HG03521 (cell line): ENCODE data around the gene ANTXR1.

Experiments
- ATAC-seq: cut with Tn5 transposase; IDR thresholded peaks from one replicate; pipeline ENCODE4 v1.9.1; 2021; ENCODE audit warnings: mild to moderate bottlenecking, moderate library complexity; ENCODE audit not compliant: unreplicated experiment

The ANTXR1 gene

DNA sequence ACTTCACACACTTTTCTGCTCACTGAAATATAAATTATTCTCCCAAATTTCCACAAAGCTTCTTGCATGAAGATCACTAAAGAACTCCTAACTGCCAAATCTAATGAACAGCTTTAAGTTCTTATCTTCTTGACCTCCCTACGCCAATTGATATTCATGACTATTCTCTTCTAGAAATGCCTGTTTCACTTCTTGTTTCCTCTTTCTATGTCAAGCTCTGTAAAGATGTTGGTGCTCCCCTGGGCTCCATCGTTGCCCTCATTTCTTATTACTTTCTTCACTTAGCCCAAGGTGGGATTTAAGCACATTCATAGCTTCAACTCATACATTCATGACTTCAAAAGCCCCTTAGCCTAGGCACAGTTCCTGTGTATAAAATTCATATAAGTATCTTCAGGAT, 9.2 kb upstream of the ANTXR1 start:
- ATAC-seq: no peak

GRCh38 chr2:69007169-69007568, 5.8 kb upstream of the ANTXR1 start:
- no peak for ATAC-seq

GRCh38 chr2:69007603-69008002, 5.4 kb upstream of the ANTXR1 start:
- no peak for ATAC-seq

GRCh38 chr2:69010437-69011194, 2.4 kb upstream of the ANTXR1 start:
- no peak for ATAC-seq

DNA sequence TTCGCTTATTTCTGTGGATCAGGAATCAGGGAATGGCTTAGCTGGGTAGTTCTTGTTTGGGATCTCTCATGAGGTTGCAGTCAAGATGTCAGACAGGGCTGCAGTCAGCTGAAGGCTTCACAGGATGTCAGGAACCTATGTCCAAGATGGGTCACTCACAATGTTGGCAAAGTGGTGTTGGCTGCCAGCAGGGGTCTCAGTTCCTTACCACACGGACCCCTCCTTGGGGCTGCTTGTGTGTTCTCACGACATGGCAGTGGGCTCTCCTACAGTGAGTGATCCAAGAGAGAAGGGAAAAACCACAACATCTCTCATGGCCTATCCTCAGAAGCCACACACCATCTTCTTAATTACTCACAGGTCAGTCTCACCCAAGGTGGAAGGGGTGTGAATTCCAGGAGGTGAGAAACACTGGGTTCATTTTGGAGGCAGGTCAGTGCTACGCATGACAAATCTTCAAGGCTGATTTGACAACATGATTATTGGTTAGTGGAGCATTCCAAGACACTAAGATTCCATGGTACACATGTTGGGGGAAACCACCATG, 1.3 kb upstream of the ANTXR1 start:
- no peak for ATAC-seq

DNA sequence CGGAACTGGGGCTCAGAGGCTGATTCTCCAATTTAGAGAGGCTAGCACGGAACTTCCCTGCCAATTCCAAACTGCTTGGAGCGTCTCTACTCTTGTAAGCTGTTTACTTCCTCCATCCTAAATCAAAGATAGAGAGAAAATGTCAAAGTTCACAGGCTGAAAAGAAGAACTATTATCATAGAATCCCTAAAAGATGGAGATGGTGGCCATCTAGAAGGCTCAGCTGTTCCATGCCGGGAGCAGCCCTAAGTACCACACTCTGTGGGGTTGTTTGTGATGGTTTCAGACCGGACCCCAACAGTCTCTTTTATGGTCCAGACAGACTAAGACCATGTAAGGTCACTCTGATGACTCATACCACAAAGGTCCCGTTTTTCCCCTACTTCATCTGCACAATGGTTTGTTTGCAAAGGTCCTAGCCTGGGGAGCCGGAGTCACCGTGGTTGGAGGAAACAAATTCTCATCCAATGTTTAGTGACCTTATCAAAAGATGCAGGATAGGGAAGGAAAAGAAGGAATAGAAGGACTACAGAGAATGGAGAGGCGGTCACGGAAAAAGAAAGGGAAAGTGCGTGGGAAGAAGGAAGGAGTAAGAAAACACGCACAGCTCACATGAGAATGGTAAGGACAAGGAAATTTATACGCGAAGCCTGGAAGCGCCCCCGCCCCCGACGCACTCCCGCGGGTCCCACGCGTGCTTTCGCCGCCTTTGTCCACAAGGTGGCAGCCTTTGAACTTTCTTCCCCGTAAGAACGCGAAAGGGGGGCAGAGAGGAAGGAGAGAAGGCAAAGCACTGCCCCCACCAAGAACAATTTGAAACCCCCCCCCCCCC, 453 bp upstream of the ANTXR1 start:
- peak; percentile 55 for ATAC-seq

DNA sequence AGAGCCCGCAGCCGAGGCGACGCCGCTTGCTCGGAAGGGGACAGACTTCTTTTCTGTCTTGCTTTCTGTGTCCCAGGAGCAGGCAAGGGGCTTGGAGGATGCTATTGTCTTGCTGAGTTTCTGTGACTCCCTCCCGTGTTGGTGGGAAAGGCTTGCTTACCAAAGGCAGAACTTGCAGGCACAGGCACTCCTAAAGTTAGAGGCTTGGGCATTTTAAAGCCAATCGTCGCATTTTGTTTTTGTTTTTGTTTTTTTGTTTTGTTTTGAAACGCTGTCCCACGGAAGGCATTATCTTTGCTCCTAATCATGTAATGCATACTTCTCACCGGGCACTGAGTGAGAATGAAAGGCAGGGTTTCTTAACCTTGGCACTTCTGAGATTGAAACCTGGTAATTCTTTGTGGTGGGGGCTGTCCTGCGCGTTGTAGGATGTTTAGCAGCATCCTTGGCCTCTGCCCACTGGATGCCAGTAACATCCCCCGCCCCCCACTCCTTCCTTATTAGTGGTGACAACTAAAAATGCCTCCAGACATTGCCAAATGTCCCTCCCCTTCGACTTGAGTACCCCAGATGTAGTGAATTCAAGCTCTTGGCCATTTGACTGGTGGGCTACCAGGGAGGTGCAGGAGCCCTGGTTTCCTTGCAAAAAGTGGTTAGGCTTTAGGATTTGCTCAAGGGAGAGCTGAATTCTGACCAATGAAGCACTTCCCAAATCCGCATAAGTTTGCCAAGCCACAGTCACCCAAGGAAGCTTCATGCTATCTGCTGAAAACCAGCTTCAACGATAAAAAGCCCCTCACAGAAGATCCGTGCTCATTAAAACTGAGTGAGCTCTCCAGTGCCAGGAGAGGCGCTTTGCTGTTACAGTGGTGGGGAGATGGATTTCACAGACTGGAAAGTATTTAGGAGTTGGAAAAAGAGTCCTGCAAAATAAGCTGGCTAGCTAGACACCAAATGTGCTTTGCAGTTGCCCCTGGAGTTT, 1.2 kb downstream of the ANTXR1 start:
- ATAC-seq: no peak

DNA sequence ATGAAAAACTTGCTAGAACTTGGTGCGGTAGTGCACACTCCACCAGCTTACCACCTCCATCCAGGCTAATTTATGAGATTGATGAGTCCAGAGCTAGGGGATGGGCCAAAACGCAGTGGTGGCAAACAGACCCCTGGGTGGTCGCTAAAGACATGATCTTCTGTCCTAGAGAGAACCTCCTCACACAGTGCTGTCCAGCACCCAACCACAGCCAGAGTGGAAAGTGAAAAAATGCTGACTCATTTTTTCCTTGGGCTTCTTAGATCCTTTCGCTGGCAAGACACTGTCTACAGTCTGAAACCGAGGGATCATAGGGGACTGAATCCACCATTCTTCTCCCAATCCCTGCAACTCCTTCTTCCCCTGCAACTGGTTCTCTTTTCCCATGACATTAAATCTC, 4.1 kb downstream of the ANTXR1 start:
- no peak for ATAC-seq

- ATAC-seq: no peak
Measured at GRCh38 chr2:69017835-69018234, 4.9 kb downstream of the ANTXR1 start.

- no peak for ATAC-seq
Measured at GRCh38 chr2:69018678-69019095, 5.7 kb downstream of the ANTXR1 start.

- no peak for ATAC-seq
Measured at GRCh38 chr2:69020496-69021426, 7.8 kb downstream of the ANTXR1 start.

DNA sequence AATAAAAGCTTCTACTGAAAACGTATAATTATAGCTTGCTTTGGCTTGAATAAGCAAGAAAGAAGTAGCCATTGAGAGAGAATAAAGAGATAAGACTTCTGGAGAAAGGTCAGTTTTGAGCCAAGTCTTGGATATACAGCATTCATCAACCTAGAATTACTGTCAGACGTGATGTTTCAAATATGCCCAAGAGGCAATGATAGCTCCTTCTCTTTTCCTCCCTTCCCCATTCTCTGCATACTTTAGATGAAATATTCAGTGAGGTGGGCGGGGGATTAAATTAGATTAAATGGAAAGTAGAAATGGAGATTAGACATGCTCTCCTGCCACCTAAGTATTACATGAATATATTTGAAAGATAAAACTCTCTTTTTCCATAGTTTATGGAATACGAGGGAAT, 8.7 kb downstream of the ANTXR1 start:
- no peak for ATAC-seq

DNA sequence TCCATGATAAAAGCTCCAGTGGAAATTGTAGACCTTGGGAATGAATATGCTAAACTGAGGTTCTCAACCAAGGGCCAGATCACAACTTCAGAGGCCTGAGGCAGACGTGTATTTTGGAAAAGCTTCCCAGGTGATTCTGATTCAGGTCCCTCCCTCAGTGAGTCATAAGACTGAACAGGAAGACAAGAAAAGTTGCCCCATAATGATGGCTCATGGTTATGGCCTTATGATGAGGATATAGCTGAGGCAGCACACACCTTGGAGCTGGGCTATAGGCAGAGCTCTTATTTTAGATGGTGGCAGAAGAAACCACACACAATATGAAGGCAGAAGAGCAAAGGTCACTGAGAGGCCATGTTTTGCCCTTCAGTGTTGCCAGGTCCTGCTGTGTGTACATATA, 9.6 kb downstream of the ANTXR1 start:
- ATAC-seq: no peak

DNA sequence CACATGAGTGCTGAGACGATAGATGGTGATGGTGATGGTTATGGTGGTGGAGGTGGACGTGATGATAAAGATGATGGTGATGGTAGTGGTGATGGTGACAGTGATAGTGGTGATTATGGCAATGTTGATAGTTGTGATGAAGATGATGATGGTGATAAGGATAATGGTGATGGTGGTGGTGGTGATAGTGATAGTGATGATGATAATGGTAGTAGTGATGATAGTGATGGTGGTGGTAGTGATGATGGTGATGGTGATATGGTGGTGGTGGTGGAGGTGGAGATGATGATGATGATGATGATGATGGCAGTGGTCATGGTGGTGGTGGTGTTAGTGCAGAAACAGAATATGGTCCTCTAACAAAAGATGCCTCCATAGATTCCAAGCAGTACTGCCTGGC, 10.3 kb downstream of the ANTXR1 start:
- ATAC-seq: no peak

- ATAC-seq: no peak
Measured at GRCh38 chr2:69026026-69026425, 13.0 kb downstream of the ANTXR1 start.

- no peak for ATAC-seq
Measured at GRCh38 chr2:69026691-69027459, 13.9 kb downstream of the ANTXR1 start.

DNA sequence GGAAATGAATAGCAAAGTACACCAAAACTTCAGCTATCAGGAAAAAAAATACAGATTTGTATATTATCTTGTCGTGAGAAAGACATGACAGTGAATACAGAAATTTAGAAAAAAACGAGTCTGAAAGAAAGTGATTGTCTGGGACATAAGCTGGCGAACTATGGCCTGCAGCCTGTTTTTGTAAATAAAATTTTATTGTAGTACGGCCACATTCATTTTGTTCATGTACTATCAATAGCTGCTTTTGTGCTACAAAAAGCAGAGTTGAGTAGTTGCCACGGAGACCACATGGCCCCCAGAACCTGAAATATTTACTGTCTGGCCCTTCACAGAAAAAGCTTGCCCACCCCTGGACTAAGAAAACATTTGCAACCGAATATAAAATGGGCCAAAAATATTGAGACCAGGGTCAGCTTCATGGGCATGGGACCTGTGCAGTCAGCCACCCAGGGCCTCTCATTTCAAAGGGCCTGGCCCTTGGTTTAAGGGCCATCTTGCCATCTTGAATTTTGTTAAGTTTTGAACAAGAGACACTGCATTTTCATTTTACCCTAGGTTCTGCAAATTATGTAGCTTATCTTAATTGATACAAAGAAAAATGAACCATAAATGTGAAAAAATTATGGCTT, 17.9 kb downstream of the ANTXR1 start:
- ATAC-seq: no peak

DNA sequence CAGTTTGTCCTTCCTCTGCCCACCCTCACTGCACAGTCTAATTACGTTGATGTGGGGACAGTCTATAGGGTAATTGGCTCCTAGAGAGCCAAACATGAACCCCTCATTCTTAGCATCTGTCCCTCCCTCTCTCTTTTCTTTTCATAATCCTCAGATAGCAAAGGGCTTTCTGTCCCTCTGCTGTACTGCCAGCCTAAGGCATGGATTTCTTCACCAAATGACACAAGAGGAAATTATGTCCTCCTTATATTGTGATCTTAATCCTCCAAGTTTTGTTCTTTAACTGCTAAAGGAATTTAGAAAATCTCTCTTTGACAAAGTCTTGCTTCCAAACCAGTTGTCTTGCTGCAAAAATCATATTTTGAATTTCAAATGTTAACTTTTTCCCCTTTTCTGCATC, 18.5 kb downstream of the ANTXR1 start:
- no peak for ATAC-seq

DNA sequence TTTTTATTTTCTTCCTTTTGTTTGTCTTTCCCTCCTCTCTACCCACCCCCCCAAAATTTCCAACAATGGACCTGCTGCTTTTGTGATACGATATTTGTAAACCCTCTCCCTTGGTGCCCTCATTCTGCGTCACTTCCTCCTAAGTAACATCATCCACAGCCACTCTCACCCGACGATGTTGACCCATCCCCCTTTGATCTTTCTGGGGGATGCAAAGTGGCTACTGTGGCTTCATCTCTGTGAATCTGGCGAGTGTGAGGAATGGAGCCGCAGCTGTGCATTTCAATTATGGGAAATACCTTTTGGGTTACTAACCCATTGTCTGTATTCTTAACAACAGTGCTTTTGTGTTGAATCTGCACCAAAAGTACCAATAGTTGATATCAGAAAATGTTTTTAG, 19.4 kb downstream of the ANTXR1 start:
- ATAC-seq: no peak
